Loucy (cell line): ENCODE results near the gene RIPK4.

ENCODE experiments used
- EZH2phosphoT487 ChIP-seq: fragments of 200-600 bp; IDR thresholded peaks from 2 replicates; pipeline ENCODE4 v1.6.1; 2018; ENCODE audit warnings: antibody characterized with exemption, mild to moderate bottlenecking, moderate library complexity, borderline replicate concordance
- TF ChIP-seq, protein P1 (sequence below): fragments of 200-600 bp; sonication (generic); conservative IDR thresholded peaks from 2 replicates; pipeline ENCODE4 v1.5.1; 2014; ENCODE audit warnings: mild to moderate bottlenecking, antibody characterized with exemption, low read length

GRCh38 chr21:41726970-41727783 is 39.7 kb downstream of the RIPK4 start:
- TF ChIP-seq, protein P1, sequence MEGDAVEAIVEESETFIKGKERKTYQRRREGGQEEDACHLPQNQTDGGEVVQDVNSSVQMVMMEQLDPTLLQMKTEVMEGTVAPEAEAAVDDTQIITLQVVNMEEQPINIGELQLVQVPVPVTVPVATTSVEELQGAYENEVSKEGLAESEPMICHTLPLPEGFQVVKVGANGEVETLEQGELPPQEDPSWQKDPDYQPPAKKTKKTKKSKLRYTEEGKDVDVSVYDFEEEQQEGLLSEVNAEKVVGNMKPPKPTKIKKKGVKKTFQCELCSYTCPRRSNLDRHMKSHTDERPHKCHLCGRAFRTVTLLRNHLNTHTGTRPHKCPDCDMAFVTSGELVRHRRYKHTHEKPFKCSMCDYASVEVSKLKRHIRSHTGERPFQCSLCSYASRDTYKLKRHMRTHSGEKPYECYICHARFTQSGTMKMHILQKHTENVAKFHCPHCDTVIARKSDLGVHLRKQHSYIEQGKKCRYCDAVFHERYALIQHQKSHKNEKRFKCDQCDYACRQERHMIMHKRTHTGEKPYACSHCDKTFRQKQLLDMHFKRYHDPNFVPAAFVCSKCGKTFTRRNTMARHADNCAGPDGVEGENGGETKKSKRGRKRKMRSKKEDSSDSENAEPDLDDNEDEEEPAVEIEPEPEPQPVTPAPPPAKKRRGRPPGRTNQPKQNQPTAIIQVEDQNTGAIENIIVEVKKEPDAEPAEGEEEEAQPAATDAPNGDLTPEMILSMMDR, result no peak
- no peak for TF ChIP-seq EZH2phosphoT487
